HG02588 (cell line): Measurements from ENCODE around the gene C5orf63.
"Not testable (repeated sequence)": the region's sequence is repeated elsewhere in the genome, so short reads cannot be mapped to it uniquely, and the experiment has no call there.

Source experiments
- ATAC-seq: cut with Tn5 transposase; IDR thresholded peaks from one replicate; pipeline ENCODE4 v1.9.1; 2021; ENCODE audit warnings: mild to moderate bottlenecking, moderate library complexity; ENCODE audit not compliant: unreplicated experiment

C5orf63 gene

DNA sequence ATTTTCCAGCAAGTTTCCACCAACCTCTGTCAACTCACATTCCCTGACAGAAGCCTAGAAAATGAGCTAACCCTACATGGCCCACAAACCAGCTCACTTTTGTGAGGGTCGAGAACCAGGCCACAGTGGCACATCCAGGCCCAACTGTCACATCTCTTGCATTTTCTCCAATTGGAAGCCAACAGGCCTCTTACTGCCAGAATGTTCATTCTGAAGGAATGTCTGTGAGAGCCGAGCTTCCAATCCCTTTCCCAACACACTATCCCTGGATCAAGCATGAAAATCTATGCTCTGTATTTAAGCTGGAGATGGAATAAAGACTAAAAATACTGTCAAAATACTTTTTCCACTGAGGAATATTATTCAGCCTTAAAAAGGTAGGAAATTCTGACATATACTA lies 62.9 kb downstream of the C5orf63 start:
- ATAC-seq: no peak

- no peak for ATAC-seq
Observed at GRCh38 chr5:127009784-127010183, 63.5 kb downstream of the C5orf63 start.

DNA sequence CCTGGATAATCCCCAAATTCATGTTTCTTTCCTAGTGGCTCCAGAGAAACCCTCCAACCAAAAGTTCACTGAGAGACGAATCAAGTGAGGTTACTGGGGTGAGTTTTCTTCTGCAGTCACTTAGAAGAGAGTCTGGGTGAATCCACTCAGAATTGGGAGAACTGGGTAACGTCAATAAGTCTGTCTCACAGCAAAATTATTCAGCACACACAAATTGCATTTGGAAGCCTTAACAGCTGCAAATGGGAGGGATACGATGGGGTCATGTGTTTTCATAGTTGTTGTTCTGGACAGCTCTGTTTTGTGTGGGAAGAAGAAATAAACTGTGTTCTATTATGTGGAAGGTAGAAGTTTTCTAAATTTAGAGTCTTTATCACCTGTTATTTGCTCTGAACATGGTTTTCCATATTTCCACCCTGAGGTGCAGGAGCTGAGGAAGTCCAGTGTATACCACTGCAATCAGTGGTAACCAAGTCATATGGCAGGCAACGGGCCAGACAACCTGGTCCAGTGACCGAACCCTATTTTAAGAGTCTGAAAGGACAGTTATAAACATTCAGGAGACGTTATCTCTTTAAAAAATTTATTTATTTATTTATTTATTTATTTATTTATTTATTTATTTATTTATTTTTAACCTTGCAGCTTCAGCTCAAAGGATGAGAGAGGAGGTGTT lies 64.9 kb downstream of the C5orf63 start:
- no peak for ATAC-seq

DNA sequence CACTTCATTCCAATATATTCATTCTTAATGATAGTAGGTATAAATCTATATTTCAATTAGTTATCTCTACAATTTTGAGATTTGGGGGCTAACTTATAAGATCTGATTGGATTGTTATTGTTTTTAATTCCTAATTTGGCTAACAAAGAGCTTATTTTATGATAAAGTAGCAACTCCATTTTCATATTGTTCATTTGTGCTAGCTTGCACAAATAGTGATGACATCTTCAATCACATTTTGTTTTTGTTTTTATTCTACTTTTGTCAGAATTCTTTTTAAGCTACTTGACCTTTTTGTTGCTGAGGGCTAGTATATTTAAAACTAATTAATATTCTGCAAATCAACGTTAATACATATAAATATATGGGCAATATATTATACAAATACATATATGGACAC lies 65.8 kb downstream of the C5orf63 start:
- no peak for ATAC-seq

GRCh38 chr5:127006744-127007143 lies 66.6 kb downstream of the C5orf63 start:
- ATAC-seq: no peak

DNA sequence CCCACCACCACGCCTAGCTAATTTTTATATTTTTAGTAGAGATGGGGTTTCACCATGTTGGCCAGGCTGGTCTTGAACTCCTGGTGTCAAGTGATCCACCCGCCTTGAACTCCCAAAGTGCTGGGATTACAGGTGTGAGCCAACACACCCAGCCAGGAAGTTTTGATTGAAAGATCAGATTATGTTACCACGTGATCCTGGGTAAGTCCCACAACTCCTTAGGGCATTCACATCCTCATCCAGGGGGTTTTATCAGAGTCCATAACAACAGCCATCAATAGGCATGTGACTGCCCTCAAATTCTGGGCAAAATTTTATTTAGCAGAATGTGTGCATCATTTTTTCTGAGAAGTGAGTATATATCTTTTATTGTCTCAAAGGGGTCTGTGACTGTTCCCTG lies 68.0 kb downstream of the C5orf63 start:
- not testable (repeated sequence) for ATAC-seq

DNA sequence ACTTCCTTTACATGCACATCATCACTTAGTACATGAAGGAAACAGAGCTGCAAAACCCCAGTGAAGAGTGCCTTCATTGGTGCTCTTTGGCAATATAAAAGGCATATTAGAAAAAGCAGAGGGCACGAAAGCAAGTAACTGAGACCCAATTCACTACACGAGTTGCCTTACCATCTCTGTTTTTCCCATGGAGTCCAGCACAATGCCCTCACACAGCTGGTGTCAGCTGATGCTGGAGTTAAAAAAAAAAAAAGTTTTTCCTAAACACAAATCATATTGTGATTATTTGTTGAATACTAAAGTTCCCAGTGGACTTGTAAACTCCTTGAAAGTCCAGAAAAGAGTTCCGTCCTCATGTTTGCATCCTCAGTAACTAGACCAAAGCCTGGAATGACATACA lies 68.6 kb downstream of the C5orf63 start:
- ATAC-seq: no peak

DNA sequence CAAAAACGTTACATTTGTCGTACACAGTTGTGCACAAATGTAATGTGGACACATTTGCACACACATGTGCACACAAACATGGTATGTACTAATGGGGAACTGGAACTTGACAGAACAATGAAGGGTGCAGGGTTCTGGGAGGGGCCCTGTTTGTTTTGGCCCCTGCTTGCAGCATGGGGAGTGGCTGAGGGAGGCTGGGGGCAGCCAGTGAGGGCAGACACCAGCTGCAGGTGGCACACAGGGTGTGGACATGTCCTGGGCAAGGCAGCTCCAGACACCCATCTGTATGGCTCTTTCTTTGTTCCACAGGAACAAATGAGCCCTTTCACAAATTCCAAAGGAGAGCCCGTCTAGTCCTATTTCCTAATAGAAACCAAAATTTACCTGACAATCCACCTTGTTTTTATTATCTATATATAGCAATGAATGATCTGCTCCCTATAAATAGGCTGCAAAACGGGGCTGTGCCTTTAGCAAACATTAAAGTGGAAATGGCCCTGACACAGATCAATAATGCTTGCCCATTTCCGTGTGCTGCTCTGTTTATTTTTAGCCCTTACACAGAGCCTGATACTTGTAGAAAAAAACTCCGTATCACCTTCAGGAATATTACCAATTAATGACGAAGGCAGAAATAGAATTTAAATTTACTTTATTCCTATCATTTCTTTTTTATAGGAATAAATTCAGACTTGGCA lies 69.4 kb downstream of the C5orf63 start:
- no peak for ATAC-seq

DNA sequence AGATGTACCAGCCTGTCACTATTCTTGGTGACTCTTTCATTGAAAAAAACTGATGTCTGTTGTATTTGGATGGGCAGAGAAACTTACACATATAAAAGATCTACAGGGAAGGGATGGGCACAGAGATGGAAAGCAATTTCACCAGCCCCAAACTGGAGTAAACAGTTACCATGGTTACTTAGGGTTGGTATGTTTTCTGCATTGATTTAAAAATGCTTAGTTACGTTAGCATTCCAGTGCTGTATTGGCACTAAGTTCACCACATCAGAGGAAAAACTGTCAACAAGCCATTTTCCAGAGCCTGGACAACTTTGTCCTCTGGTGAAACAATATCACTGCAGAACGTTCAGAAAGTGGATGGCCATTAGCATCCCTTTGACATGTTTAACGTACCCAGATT lies 70.9 kb downstream of the C5orf63 start:
- ATAC-seq: no peak

- no peak for ATAC-seq
Observed at GRCh38 chr5:127001621-127002296, 71.5 kb downstream of the C5orf63 start.
